SU-DHL-6 (cell line): ENCODE data around the gene ZRSR2.

ENCODE experiments used
- CTCF ChIP-seq: fragments of 200-600 bp; sonication (generic); IDR thresholded peaks from one replicate; pipeline ENCODE4 v1.5.1; 2017; ENCODE audit warnings: antibody characterized with exemption, mild to moderate bottlenecking, low read length, moderate library complexity; ENCODE audit not compliant: insufficient read depth, poor library complexity, severe bottlenecking
- EZH2phosphoT487 ChIP-seq: fragments of 200-600 bp; sonication (generic), shearing (Covaris generic); conservative IDR thresholded peaks from 2 replicates; pipeline ENCODE4 v1.6.1; 2018; ENCODE audit warnings: mild to moderate bottlenecking, antibody characterized with exemption, low read length, moderate library complexity, mixed read lengths

GRCh38 chrX:15869695-15870094, 79.4 kb downstream of the ZRSR2 start:
- TF ChIP-seq CTCF = no peak
- TF ChIP-seq EZH2phosphoT487 = no peak
